B cell (primary cell): ENCODE results near the gene GIPR. TPM values are rescaled to one million over a fixed set of nuclear protein-coding genes. Genes with fewer than 3 reads are reported as not detected.

Source experiments
- ATAC-seq: fragments of 200-7000 bp; cut with Tn5 transposase; one replicate; pipeline ENCODE4 v1.10.0; 2021; ENCODE audit warnings: low read depth, mild to moderate bottlenecking, moderate number of reproducible peaks, moderate library complexity
- CTCF ChIA-PET: fragments of 350-600 bp; sonication (Branson Sonifier 250); formaldehyde crosslinking; loops from one replicate; lab custom pipeline; 2021; ENCODE audit warnings: antibody characterized with exemption, inconsistent platforms; lab: Charles Lee
- POLR2A ChIA-PET: fragments of 350-600 bp; sonication (Branson Sonifier 250); formaldehyde crosslinking; loops from one replicate; lab custom pipeline; 2021; ENCODE audit warnings: antibody characterized with exemption; lab: Charles Lee
- DNase-seq: peaks from one replicate; pipeline ENCODE4 v3.0.0; 2013
- H2AFZ ChIP-seq: 2 replicates; pipeline ENCODE4 v1.6.1; 2012; ENCODE audit warnings: mild to moderate bottlenecking, low read depth, low read length; ENCODE audit not compliant: insufficient read depth, poor library complexity, severe bottlenecking
- H3K27ac ChIP-seq, 2 donors: 1 replicate in 1 of 2; 2 replicates in 1 of 2; pipeline ENCODE4 v1.5.1; 2012 to 2013; ENCODE audit warnings: low read length in 2 of 2, mild to moderate bottlenecking in 2 of 2, moderate library complexity in 1 of 2
- H3K27me3 ChIP-seq, 4 experiments: fragments of 200-600 bp in 1 of 4; sonication (generic) in 1 of 4; replicated peaks in 1 of 4; 1 replicate in 2 of 4; 2 replicates in 2 of 4; pipeline versions ENCODE4 v1.6.1 to v1.7.0; 2013 to 2016; ENCODE audit warnings: low read length in 3 of 4, mild to moderate bottlenecking in 2 of 4, mixed read lengths in 1 of 4, moderate library complexity in 1 of 4; ENCODE audit not compliant: insufficient read depth in 4 of 4, control insufficient read depth in 3 of 4; ENCODE audit errors: control extremely low read depth in 1 of 4
- H3K36me3 ChIP-seq, 2 experiments: replicated peaks in 1 of 2; 1 replicate in 1 of 2; 2 replicates in 1 of 2; pipeline versions ENCODE4 v1.6.1 to v1.7.1; 2013; ENCODE audit warnings: low read length in 1 of 2; ENCODE audit not compliant: insufficient read depth in 2 of 2, control insufficient read depth in 1 of 2; ENCODE audit errors: control extremely low read depth in 1 of 2, extremely low read depth in 1 of 2
- H3K4me1 ChIP-seq, 2 donors: fragments of 200-600 bp in 1 of 2; sonication (generic) in 1 of 2; 1 replicate in 1 of 2; 2 replicates in 1 of 2; pipeline versions ENCODE4 v1.5.1 to v1.6.1; 2013 to 2017; ENCODE audit warnings: low read length in 2 of 2; ENCODE audit not compliant: control insufficient read depth in 2 of 2, insufficient read depth in 2 of 2
- H3K4me2 ChIP-seq: replicated peaks from 2 replicates; pipeline ENCODE3; 2012; ENCODE audit warnings: mild to moderate bottlenecking, low read depth, low read length; ENCODE audit not compliant: poor library complexity, severe bottlenecking
- H3K4me3 ChIP-seq, 5 experiments: fragments of 200-600 bp in 1 of 5; sonication (generic) in 1 of 5; 1 replicate in 3 of 5; 2 replicates in 2 of 5; pipeline versions ENCODE4 v1.5.1 to v1.7.0; 2011 to 2016; ENCODE audit warnings: low read length in 4 of 5, mild to moderate bottlenecking in 4 of 5, low read depth in 2 of 5, control low read depth in 1 of 5, moderate library complexity in 1 of 5; ENCODE audit not compliant: insufficient read depth in 1 of 5; ENCODE audit errors: control extremely low read depth in 1 of 5, extremely low read depth in 1 of 5
- H3K79me2 ChIP-seq: fragments of 200-600 bp; sonication (generic); one replicate; pipeline ENCODE4 v1.6.0; 2016; ENCODE audit warnings: low read length; ENCODE audit not compliant: control insufficient read depth, insufficient read depth
- H3K9ac ChIP-seq: fragments of 200-600 bp; sonication (generic); 2 replicates; pipeline ENCODE4 v1.6.1; 2017; ENCODE audit warnings: mild to moderate bottlenecking, low read length, moderate library complexity
- H3K9me3 ChIP-seq, 3 donors: one replicate each; pipeline versions ENCODE4 v1.6.1 to v1.7.1; 2013; ENCODE audit warnings: low read length in 2 of 3; ENCODE audit not compliant: control insufficient read depth in 2 of 3, insufficient read depth in 1 of 3; ENCODE audit errors: control extremely low read depth in 1 of 3
- H4K20me1 ChIP-seq: 2 replicates; pipeline ENCODE4 v1.6.0; 2012; ENCODE audit warnings: mild to moderate bottlenecking, low read length; ENCODE audit not compliant: insufficient read depth, control insufficient read depth, poor library complexity, severe bottlenecking
- H3K27ac Mint-ChIP-seq: one replicate; pipeline ENCODE4 v1.8.0; 2021; ENCODE audit warnings: mixed read lengths
- H3K27me3 Mint-ChIP-seq: one replicate; pipeline ENCODE4 v1.8.0; 2021; ENCODE audit warnings: mixed read lengths
- H3K4me1 Mint-ChIP-seq: one replicate; pipeline ENCODE4 v1.8.0; 2021; ENCODE audit warnings: mixed read lengths
- H3K4me3 Mint-ChIP-seq: one replicate; pipeline ENCODE4 v1.8.0; 2021; ENCODE audit warnings: mixed read lengths
- H3K9me3 Mint-ChIP-seq: one replicate; pipeline ENCODE4 v1.8.0; 2022; ENCODE audit warnings: mixed read lengths; ENCODE audit not compliant: insufficient read depth
- CTCF ChIP-seq: fragments of 200-600 bp; IDR thresholded peaks from one replicate; pipeline ENCODE4 v1.8.0; 2022; ENCODE audit warnings: antibody characterized with exemption, mild to moderate bottlenecking
- EZH2 ChIP-seq: IDR thresholded peaks from 2 replicates; pipeline ENCODE4 v1.6.1; 2012; ENCODE audit warnings: borderline replicate concordance, low read depth, mild to moderate bottlenecking, moderate library complexity, low read length; ENCODE audit not compliant: insufficient read depth, poor library complexity, severe bottlenecking
- WGBS: methylation state at CpG from one replicate; pipeline ENCODE4 v1.1.5; 2013; ENCODE audit warnings: missing lambda C conversion rate; ENCODE audit not compliant: insufficient coverage; 5-methylcytosine and 5-hydroxymethylcytosine counted together
- intact Hi-C: fragments of 100-400 bp; cut with micrococcal nuclease; formaldehyde crosslinking; loops from one replicate; pipeline ENCODE4 v1.10.0; 2022
- polyA plus RNA-seq: library from polyadenylated mRNA; depleted of rRNA; stranded (reverse); fragments of >200 nt; gene quantifications from 2 replicates; pipeline ENCODE4 v1.2.3, GENCODE V29; 2012
- total RNA-seq, 2 donors: library from RNA; stranded (reverse); fragments of 120-200 nt in 1 of 2; gene quantifications; 1 replicate in 1 of 2; 2 replicates in 1 of 2; pipeline versions ENCODE4 v1.2.3 to v1.2.4, GENCODE V29; 2013 to 2022

GIPR gene
- total and polyA plus RNA-seq, 2 donors (not counting 1 experiment from before 2014, with no cell fraction given): 0.43 to 2.3 TPM

DNA sequence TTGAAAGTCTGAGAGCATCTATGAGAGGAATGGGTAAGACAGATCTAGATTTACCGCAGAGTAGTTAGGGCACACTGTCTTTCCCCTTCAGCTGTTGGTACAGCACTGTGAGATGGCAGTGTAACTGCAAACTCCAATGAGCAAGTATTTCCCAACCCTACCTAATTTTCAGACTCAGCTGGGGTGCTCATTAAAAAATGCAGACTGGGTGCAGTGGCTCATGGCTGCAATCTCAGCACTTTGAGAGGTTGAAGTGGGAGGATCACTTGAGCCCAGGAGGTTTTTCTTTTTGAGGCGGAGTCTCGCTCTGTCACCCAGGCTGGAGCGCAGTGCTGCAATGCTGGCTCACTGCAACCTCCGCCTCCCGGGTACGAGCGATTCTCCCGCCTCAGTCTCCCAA is 37.1 kb downstream of the GIPR start:
- WGBS: over 99% methylated on average over 8 of the region's 9 CpGs
- no peaks in the 10 kb centered on the region for H3K27me3 Mint-ChIP-seq

More for the DNA sequence above, 37.1 kb downstream of the GIPR start:
- ATAC-seq (no peak), DNase-seq (no peak)
- Mint-ChIP-seq H3K27ac (no peak overlapping the region), H3K4me1 (peaks cover 28% of the 10 kb centered on the region), H3K9me3 (no peaks in the 10 kb centered on the region), H3K4me3 (no peak overlapping the region)
- ChIA-PET CTCF (interaction anchor here (0.7 kb wide), 1 partner anchor 12 kb away, joined by 5 read pairs; the partner anchor contains the start of gene QPCTL), POLR2A (interaction anchor here (2.0 kb wide), 1 partner anchor 12 kb away, joined by 9 read pairs; no protein-coding TSS in a partner anchor)
- H3K9ac ChIP-seq: no peak overlapping the region
- intact Hi-C loops: no loop called here
- H3K4me3 ChIP-seq: no peak overlapping the region
- H3K4me1 ChIP-seq: peaks cover 14 to 23% of the 10 kb centered on the region in 2 donors
- H3K27me3 ChIP-seq: no peaks in the 10 kb centered on the region
- TF ChIP-seq EZH2: no peak
- TF ChIP-seq CTCF: no peak
- peaks cover 17% of the 10 kb centered on the region for H3K79me2 ChIP-seq
- no peak overlapping the region for H2AFZ ChIP-seq
- no peaks in the 10 kb centered on the region for H4K20me1 ChIP-seq
- H3K27ac ChIP-seq: no peak overlapping the region
- peaks cover 0 to 12% of the 10 kb centered on the region in 2 experiments for H3K36me3 ChIP-seq
- H3K4me2 ChIP-seq: no peak overlapping the region
- H3K9me3 ChIP-seq: no peaks in the 10 kb centered on the region
